Retina (tissue), 1 donor: ENCODE data around the gene FUOM.

Experiments used
- DNase-seq: peaks from one replicate; pipeline ENCODE4 v3.0.0-alpha.2; 2016

Gene FUOM

GRCh38 chr10:133357285-133358161 lies at the start of gene FUOM:
TSS of gene FUOM (minus strand) at chr10:133358019. CDS start at chr10:133358007, 12 bp downstream.
- peak; percentile 84 for DNase-seq

DNA sequence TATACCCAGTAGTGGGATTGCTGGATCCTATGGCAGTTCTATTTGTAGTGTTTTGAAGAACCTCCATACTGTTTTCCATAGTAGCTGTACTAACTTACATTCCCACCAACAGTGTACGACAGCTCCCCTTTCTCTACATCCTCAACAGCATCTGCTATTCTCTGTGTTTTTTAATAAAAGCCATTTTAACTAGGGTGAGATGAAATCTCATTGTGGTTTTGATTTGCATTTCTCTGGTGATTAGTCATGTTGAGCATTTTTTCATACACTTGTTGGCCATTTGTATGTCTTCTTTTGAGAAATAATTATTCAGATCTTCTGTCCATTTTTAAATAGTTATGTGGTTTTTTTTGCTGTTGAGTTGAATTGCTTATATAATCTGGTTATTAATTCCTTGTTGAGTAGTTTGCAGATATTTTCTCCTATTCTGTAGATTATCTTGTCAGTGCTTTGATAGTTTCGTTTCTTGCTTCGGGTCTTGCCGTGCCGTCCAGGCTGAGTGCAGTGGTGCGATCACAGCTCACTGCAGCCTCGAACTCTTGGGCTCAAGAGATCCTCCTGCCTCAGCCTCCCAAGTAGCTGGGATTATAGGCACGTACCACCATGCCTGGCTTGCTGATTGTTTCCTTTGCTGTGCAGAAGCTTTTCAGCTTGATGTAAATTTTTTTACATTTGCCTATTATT lies 48.2 kb upstream of the FUOM start:
- no peak for DNase-seq

GRCh38 chr10:133405272-133405671 lies 47.5 kb upstream of the FUOM start:
- no peak for DNase-seq

DNA sequence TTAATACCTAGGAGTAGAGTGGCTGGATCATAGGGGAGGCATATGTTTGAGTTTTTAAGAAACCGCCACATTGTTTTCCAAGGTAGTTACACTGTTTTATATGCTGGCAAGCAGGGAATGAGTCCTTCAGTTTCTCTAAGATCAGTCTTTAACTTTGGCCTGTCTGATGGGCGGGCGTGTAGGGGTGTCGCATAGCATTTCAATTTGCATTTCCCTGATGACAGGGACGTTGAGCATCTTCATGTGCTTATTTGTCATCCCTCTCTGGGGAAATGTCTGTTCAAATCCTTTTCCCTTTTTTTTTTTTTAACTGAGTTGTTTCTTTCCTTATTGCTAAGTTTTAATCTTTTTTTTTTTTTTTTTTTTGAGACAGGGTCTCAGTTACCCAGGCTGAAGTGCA lies 46.0 kb upstream of the FUOM start:
- no peak for DNase-seq

DNA sequence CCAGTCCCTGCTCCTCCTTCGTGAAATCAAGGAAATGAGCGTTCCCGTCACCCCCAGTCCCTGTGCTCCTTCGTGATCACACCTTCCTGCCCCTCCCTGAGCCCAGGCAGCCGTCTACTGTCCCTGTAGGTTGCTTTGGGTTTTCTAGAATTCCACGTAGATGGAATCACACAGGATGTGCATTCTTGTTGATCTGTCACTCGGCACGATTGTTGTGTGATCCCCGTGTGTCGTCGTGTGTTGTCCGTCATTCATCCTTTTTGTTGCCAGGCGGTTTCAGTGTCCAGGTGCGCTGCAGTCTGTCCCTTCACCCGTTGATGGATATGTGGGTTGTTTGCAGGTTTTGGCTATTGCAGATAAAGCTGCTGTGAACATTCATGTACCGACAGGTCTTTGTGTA lies 45.5 kb upstream of the FUOM start:
- no peak for DNase-seq

DNA sequence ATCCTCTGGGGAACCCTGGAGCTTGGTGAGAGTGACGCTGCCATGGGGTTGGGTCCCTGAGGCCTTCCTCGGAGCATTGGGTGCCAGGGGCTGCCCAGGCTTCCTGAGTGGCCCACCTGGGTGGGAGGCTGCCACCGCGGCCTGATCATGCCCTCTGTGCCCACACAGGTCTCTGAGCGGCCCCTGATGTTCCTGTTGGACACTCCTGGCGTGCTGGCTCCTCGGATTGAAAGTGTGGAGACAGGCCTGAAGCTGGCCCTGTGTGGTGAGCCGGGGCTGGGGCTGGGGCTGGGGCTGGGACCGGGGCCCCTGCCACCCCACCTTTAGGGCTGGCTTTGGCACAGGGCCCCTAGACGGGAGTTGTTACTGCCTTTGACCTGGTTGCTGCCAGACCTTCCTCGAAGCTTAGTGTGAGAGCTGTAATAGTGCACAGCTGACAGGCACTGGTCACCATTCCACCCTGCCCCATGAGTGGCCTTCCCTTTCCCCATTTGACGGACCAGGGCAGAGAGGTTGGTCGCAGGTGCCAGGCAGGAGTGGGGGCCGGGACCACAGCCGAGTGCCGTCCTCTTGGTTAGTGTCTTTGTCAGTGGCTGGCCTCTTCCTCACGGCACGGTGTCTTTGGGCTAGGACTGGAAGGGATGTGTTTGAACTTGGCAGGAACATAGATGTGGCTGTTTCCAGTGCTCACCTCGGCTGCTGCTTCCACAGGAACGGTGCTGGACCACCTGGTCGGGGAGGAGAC lies 44.3 kb upstream of the FUOM start:
- no peak for DNase-seq

DNA sequence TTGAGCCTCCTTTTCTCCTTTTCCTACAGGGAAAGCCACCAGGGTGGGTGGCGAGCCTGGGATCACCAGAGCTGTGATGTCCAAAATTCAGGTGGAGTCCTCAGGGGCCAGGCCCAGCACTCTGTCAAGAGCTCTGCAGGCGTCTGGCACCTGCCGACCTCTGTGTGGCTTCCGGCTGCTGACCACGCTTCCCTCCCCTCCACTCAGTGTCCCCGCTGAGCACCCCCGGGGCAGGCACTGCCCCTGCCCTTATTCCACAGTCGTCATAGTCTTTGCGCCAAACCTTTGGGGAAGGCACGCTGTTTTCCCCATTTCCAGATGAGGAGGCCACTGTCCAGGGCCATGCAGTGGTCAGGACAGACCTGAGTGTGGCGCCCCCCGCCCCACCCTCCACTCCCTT lies 43.7 kb upstream of the FUOM start:
- DNase-seq, result no peak

DNA sequence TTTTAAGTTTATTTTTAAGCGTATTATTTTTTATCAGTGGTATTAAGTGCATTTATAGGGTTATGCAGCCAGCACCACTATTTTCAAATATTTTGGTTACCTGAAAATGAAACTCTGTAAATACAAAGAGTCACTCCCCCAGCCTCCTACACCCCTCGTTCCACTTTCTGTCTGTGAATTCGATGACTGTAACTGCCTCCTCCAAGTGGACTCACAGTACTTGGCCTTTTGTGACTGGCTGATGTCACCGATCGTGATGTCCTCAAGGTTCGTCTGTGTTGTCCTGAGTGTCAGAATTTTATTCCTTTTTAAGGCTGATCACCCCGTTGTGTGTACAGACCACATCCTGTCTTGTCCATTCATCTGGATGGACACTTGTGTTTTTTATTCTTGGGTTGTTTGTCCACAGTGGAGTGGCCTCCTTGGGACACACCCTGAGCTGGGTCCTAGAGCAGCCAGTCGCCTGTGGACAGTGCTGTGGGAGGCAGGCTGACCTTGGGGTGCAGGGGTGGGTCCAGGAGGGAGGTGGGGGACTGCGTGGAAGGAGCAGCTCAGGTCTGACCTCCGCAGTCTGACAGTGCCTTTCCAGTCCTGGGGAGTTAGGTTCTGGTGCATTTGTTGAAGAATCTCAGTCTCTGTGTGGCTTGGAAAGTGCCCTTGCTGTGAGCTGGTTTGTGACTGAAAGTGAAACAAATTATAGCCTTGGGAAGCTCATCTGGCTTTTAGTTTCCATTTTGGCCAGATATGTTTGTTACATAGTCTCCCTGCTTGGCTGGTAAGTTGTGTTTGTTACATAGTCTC lies 43.0 kb upstream of the FUOM start:
- DNase-seq, result no peak

- DNase-seq, result no peak
Measured at GRCh38 chr10:133399123-133399601, 41.3 kb upstream of the FUOM start.

DNA sequence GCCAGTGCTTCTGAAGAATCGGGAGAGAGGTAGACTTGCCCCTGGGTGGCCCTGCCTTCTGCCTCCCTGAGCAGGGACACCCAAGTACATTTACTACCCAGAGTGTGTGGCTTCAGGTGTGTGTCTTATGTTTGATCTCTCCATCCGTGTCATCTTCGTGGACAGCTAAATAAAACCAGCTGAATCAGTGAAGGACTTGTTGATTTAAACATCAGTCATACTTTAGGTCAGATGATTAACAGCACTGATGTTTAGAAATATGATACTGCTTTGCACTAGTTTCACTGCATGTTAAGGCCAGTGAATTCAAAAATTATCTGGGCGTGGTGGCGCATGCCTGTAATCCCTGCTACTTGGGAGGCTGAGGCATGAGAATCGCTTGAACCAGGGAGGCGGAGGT lies 40.1 kb upstream of the FUOM start:
- DNase-seq, result no peak

DNA sequence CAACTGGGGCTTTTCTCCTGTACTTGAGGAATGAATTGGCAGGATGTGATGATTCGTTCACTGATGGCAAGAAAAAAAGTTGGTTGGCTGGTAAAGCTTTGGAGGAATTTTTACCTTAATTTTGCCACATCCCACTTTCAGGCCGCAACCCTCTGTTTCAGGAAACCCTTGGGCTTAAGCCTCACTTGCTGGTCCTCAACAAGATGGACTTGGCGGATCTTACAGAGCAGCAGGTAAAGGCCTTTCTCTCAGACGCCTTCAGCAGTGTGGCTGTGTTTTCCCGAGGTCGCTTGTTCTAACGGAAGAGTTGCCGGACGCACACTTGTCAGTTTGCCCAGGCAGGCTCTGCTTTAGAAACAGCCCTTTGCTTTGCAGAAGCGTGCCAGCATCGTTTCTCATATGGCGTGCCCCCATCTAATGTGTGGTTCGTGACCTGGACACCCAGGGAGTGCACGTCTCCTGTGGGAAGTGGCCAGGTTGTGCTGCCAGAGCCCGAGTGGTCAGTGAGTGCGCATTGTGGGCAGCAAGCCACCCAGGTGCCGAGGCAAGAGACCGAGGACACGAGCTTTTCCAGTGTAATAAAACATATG lies 38.3 kb upstream of the FUOM start:
- DNase-seq, result no peak

DNA sequence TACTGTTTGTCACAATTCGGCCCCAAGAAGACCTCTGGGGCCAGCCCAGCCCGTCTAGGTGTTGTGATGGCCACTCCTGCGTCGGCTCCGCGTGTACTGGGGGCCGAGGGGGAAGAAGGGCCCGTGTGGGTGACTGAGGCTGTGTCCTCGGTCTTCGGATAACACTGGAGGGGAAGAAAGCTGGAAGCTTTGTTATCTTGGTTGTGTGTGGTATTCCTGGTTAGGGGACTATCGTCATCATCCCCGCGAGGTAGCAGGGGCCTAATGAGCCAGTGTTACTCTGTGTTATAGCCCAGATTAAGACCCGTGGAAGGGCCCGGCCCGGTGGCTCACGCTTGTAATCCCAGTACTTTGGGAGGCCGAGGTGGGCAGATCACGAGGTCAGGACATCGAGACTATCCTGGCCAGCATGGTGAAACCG lies 37.0 kb upstream of the FUOM start:
- no peak for DNase-seq

- DNase-seq, result peak; percentile 96
Measured at GRCh38 chr10:133394064-133394663, 36.3 kb upstream of the FUOM start, which contains the start of gene MTG1. TSS of gene MTG1 (plus strand) at chr10:133394157. CDS start at chr10:133394221, 64 bp downstream.

- DNase-seq, result no peak
Measured at GRCh38 chr10:133393401-133394063, 35.7 kb upstream of the FUOM start.

DNA sequence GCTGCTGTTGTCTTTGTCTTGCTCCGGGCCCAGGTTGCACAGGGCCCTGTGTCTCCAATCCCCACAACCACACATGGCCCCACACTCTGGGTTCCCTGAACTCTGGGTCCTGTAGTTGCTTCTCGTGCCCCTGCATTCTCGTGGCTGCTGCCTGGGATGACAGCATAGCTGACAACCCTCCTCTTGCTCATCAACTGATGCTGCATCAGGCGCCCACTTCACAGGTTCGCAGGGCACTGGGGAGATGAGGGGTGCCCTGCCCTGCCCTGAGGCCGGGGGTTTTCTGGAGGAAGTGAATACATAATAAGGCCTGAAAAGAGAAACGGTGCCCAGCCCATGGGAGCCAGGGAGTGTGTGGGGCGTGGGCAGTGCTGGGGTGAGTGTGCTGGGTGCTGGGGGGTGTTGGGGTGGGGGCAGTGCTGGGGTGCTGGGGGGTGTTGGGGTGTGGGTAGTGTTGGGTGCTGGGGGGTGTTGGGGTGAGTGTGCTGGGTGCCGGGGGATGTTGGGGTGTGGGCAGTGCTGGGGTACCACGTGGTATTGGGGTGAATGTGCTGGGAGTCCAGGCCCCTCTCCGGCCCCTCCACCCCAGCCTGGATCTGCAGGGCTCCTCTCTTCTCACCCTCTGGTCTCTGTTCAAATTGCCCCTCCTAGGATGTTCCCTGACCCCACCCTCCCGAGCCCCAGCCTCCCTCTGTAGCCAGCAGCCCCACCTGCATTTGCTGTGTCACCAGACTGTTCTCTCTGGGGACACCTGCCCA lies 34.1 kb upstream of the FUOM start:
- DNase-seq, result no peak

DNA sequence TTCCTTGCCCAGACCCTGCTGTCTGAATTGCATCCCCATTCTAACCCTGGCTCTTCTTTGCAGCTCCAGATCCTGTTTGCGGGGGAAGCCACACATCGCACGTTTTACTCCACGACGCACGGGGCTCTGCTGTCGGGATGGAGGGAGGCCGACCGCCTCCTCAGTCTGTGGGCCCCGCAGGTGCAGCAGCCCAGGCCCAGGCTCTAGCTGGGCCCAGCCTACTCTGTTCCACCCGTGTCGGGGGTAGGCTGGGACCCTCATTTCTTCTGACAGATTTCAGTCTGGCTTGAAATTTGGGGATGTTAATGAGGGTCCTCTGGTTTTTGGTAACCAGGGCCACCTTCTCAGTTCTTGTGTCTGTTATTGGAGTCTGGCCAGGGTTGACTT lies 33.4 kb upstream of the FUOM start:
- no peak for DNase-seq

DNA sequence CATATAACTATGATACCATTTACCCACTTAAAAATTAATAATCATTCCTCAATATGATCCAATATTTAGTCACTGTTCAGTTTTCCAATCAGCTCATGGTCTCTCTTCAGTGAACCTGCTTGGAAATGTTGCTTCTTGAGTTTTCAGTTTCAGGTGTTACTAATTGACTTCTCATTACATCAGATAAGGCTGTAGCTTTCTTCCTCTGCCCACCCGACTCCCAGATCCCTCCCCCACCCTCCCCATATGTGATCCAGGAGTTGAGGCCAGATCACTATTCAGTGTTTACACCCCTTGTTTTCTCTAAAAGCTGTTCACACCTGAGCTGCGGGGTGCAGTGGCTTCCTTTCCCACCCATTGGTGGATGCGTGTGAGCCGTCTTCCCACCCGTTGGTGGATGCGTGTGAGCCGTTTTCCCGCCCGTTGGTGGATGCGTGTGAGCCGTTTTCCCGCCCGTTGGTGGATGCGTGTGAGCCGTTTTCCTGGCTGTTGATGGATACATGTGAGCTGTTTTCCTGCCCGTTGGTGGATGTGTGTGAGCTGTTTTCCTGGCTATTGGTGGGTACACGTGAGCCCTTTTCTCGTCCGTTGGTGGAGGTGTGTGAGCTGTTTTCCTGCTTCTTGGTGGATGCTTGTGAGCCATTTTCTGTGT lies 32.9 kb upstream of the FUOM start:
- no peak for DNase-seq

- DNase-seq, result no peak
Measured at GRCh38 chr10:133388973-133389818, 31.4 kb upstream of the FUOM start.
